Endometrial microvascular endothelial cells (primary cell): ENCODE results near the gene DPY19L1. TPM values are rescaled to one million over a fixed set of nuclear protein-coding genes. Genes with fewer than 3 reads are reported as not detected.
"Not testable (repeated sequence)": the region's sequence is repeated elsewhere in the genome, so short reads cannot be mapped to it uniquely, and the experiment has no call there.

Experiments used
- in situ Hi-C: cut with HindIII; loops from 2 replicates; pipeline ENCODE4 v1.10.0; 2017; ENCODE audit warnings: low sequenced_read_pairs, low pct_unique_long_range_greater_than_20kb; ENCODE audit errors: inconsistent ontology term
- total RNA-seq: library from RNA; depleted of rRNA; stranded (reverse); fragments of >200 nt; gene quantifications from one replicate; pipeline ENCODE4 v1.2.3, GENCODE V29; 2015; ENCODE audit errors: inconsistent ontology term

DPY19L1 gene
- total RNA-seq, 1 donor from 2014 or later, result 85.8 TPM

GRCh38 chr7:34998335-34998734, 39.0 kb downstream of the DPY19L1 start:
- in situ Hi-C loops, result not testable (repeated sequence)

GRCh38 chr7:34996423-34997090, 40.7 kb downstream of the DPY19L1 start:
- in situ Hi-C loops, result not testable (repeated sequence)

GRCh38 chr7:34995757-34996156, 41.5 kb downstream of the DPY19L1 start:
- in situ Hi-C loops, result no loop called here

- in situ Hi-C loops, result no loop called here
Observed at GRCh38 chr7:34991938-34992840, 45.1 kb downstream of the DPY19L1 start.

- in situ Hi-C loops, result not testable (repeated sequence)
Observed at GRCh38 chr7:34988442-34989125, 48.7 kb downstream of the DPY19L1 start.

GRCh38 chr7:34985155-34985554, 52.1 kb downstream of the DPY19L1 start:
- in situ Hi-C loops, result not testable (repeated sequence)

GRCh38 chr7:34984140-34984539, 53.1 kb downstream of the DPY19L1 start:
- in situ Hi-C loops, result not testable (repeated sequence)

GRCh38 chr7:34982371-34983019, 54.8 kb downstream of the DPY19L1 start:
- in situ Hi-C loops, result no loop called here

- in situ Hi-C loops, result not testable (repeated sequence)
Observed at GRCh38 chr7:34979124-34979523, 58.2 kb downstream of the DPY19L1 start.

GRCh38 chr7:34973400-34973760, 63.9 kb downstream of the DPY19L1 start:
- in situ Hi-C loops, result no loop called here

- in situ Hi-C loops, result not testable (repeated sequence)
Observed at GRCh38 chr7:34972739-34973399, 64.4 kb downstream of the DPY19L1 start.

GRCh38 chr7:34967818-34968217, 69.5 kb downstream of the DPY19L1 start:
- in situ Hi-C loops, result not testable (repeated sequence)

- in situ Hi-C loops, result not testable (repeated sequence)
Observed at GRCh38 chr7:34966504-34966903, 70.8 kb downstream of the DPY19L1 start.

GRCh38 chr7:34958021-34958420, 79.3 kb downstream of the DPY19L1 start:
- in situ Hi-C loops, result no loop called here

GRCh38 chr7:34952822-34953221, 84.5 kb downstream of the DPY19L1 start:
- in situ Hi-C loops, result no loop called here

- in situ Hi-C loops, result no loop called here
Observed at GRCh38 chr7:34949361-34949760, 87.9 kb downstream of the DPY19L1 start.

- in situ Hi-C loops, result not testable (repeated sequence)
Observed at GRCh38 chr7:34947427-34947826, 89.9 kb downstream of the DPY19L1 start.

- in situ Hi-C loops, result no loop called here
Observed at GRCh38 chr7:34946486-34946885, 90.8 kb downstream of the DPY19L1 start.
